Measurements from ENCODE around the gene BBS7.

BBS7 gene

DNA sequence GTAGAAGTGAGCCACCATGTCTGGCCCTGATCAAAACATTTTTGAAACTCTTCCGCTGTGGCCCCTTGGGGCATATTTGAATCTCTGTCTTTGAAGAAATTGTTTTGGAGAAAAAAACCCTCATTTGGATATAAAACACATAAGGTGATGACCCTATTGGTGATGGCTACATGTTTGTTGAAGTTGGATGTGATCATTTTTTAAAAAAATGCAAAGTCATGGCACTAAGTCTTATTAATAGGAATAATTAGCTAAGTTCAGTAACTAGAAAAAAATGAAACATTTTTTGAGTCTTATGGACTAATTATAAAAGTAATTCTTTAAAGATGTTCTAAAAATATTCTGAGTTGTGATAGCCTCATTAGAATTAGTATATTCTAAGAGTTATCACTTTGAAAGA is 17.9 kb upstream of the BBS7 start:
- no peak for DNase-seq (ENCODE audit: low spot score)
- ChIA-PET CTCF (no interaction called here), POLR2A (ENCODE audit: low non-redundant PET) (no interaction called here)
- H3K27ac ChIP-seq: no peak overlapping the region
- TF ChIP-seq, protein P1, sequence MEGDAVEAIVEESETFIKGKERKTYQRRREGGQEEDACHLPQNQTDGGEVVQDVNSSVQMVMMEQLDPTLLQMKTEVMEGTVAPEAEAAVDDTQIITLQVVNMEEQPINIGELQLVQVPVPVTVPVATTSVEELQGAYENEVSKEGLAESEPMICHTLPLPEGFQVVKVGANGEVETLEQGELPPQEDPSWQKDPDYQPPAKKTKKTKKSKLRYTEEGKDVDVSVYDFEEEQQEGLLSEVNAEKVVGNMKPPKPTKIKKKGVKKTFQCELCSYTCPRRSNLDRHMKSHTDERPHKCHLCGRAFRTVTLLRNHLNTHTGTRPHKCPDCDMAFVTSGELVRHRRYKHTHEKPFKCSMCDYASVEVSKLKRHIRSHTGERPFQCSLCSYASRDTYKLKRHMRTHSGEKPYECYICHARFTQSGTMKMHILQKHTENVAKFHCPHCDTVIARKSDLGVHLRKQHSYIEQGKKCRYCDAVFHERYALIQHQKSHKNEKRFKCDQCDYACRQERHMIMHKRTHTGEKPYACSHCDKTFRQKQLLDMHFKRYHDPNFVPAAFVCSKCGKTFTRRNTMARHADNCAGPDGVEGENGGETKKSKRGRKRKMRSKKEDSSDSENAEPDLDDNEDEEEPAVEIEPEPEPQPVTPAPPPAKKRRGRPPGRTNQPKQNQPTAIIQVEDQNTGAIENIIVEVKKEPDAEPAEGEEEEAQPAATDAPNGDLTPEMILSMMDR (conservative IDR thresholded peaks at IDR 0.05; ENCODE audit: low read depth): no peak

DNA sequence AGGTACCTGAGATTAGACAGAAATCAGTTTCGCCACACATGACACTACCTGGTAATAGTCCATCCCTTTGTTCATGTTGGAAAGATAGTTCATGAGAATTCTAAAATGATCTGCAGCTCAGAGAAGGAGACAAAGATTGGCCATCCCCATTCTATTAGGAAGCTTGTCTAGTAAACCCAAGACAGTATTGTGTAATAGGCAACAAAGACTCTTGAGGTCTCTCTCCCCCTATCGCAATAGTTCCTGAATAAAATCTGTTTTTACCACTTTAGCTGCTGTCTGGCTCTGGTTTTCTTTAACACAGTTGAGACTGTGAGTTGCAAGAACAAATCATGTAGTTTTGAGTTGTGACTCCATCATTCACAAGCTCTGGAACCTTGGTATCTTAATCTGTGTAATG is 14.8 kb upstream of the BBS7 start:
- TF ChIP-seq, protein P1 (conservative IDR thresholded peaks at IDR 0.05; ENCODE audit: low read depth): no peak
- no peak overlapping the region for H3K27ac ChIP-seq
- ChIA-PET CTCF (no interaction called here), POLR2A (ENCODE audit: low non-redundant PET) (no interaction called here)
- DNase-seq (ENCODE audit: low spot score): no peak

DNA sequence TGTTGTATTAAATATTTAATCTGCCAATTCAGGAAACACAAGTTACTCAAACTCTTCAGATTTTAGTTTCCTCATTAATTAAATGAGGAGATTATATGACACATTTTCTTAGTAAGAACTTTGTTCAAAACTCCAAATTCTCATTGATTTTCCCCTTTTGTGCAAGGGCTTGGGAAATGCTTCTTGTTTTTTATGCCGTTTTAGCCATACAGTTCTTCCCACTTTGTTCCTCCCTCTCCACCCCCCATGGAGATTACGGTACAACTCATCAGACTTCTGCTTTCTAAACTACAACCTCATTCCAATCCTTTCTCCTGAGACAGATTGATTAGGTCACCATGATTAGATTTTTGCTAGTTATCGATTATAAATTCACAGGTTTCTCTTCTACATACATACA is 10.9 kb upstream of the BBS7 start:
- TF ChIP-seq, protein P1 (conservative IDR thresholded peaks at IDR 0.05; ENCODE audit: low read depth): no peak
- ChIA-PET POLR2A (ENCODE audit: low non-redundant PET) (no interaction called here), CTCF (no interaction called here)
- DNase-seq (ENCODE audit: low spot score): no peak
- H3K27ac ChIP-seq: no peak overlapping the region

DNA sequence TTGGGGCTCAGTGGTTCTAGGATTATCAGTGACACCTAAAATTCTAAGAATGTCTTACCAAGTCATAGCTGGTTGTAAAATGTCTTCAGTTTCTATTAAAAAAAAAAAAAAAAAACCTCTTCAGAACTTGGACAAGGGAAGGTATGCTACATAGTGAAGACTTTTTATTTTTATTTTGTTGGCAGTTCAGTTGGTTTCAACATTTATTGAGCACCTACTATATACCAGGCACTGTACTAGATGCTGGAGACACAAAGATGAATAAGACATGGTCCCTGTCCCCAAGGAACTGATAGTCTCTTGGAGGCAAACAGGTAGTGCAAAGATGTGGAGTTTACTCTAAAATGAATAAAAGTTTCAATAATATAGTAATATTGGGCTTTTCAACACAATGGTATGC is 8.9 kb upstream of the BBS7 start:
- H3K27ac ChIP-seq: no peak overlapping the region
- ChIA-PET CTCF (no interaction called here), POLR2A (ENCODE audit: low non-redundant PET) (no interaction called here)
- TF ChIP-seq, protein P1 (conservative IDR thresholded peaks at IDR 0.05; ENCODE audit: low read depth): no peak
- DNase-seq (ENCODE audit: low spot score): no peak

DNA sequence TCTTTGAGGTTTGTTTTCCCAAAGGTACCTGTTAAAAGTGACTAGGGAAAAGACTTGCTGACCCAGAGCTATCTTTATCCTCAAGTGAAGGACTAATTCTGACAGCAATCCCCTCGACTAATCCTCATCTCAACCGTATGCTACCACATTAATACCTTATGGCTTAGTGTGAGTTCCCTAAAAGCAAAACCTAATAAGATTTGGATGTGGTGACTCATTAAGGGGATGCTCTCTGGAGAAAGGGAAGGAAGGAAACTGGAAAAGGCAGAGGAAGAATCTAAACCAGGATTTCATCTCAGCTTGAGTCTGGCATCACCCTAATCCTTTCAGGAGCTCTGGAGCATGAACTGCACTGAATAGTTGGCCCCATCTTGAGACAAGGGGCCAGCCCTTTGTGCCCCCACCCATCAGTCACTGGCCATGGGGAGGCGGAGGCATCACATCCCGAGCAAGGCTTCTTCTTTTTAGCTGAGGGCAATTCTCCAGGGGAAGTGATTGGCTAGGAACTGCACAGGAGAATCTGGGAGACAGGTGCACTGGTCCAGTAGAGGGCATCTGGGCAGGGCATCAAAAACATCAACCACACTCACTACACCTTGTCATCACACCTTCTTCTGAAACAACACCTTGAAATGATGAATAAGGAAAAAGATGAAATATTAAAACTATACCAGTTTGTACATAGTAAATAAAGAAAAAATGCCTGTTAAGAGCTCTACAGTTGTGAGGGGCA is 6.9 kb upstream of the BBS7 start:
- CTCF ChIA-PET: interaction anchor here (0.6 kb wide), 1 partner anchor 605 kb away, joined by 3 read pairs; no protein-coding TSS in a partner anchor
- no peak for DNase-seq (ENCODE audit: low spot score)
- TF ChIP-seq, protein P1 (conservative IDR thresholded peaks at IDR 0.05; ENCODE audit: low read depth): no peak
- POLR2A ChIA-PET (ENCODE audit: low non-redundant PET): no interaction called here
- H3K27ac ChIP-seq: no peak overlapping the region

DNA sequence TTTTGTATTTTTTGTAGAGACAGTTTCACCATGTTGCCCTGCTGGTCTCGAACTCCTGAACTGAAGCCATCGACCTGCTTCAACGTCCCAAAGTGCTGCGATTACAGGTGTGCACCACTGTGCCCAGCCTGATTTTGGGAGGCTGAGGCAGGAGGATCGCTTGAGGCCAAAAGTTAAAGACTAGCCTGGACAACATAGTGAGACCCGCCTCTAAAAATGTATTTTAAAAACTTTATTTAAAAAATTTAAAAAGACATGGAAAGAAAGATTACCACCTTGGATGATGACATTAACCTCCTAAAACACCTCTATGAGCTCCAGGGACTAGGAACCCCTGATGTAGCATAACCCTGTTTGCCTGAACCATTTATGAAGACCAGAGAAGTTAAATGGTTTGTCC is 5.8 kb upstream of the BBS7 start:
- POLR2A ChIA-PET (ENCODE audit: low non-redundant PET): no interaction called here
- DNase-seq (ENCODE audit: low spot score): no peak
- H3K27ac ChIP-seq: no peak overlapping the region
- CTCF ChIA-PET: no interaction called here
- TF ChIP-seq, protein P1 (conservative IDR thresholded peaks at IDR 0.05; ENCODE audit: low read depth): no peak

Measured in RWPE1 (cell line).